GM18517 (cell line): ENCODE results near the gene DOK7.

Experiments
- ATAC-seq: cut with Tn5 transposase; IDR thresholded peaks from one replicate; pipeline ENCODE4 v1.9.1; 2021; ENCODE audit warnings: mild to moderate bottlenecking, moderate library complexity; ENCODE audit not compliant: unreplicated experiment

Gene DOK7

GRCh38 chr4:3427134-3427476 is 36.0 kb upstream of the DOK7 start:
- ATAC-seq: no peak

- ATAC-seq: no peak
These were observed 35.2 kb upstream of the DOK7 start for GRCh38 chr4:3427706-3428446.

GRCh38 chr4:3429651-3430050 is 33.5 kb upstream of the DOK7 start:
- no peak for ATAC-seq

- ATAC-seq: no peak
These were observed 32.6 kb upstream of the DOK7 start for GRCh38 chr4:3430524-3430923.

- no peak for ATAC-seq
These were observed 31.6 kb upstream of the DOK7 start for GRCh38 chr4:3431446-3431993.

GRCh38 chr4:3432381-3432790 is 30.7 kb upstream of the DOK7 start:
- no peak for ATAC-seq

- ATAC-seq: no peak
These were observed 29.8 kb upstream of the DOK7 start for GRCh38 chr4:3433138-3433869.

GRCh38 chr4:3434881-3435685 is 28.0 kb upstream of the DOK7 start:
- no peak for ATAC-seq

GRCh38 chr4:3435686-3435956 is 27.5 kb upstream of the DOK7 start:
- no peak for ATAC-seq

GRCh38 chr4:3436048-3436797 is 26.9 kb upstream of the DOK7 start:
- no peak for ATAC-seq

GRCh38 chr4:3436798-3437581 is 26.1 kb upstream of the DOK7 start:
- no peak for ATAC-seq

GRCh38 chr4:3437582-3437936 is 25.5 kb upstream of the DOK7 start:
- no peak for ATAC-seq

- ATAC-seq: no peak
These were observed 24.9 kb upstream of the DOK7 start for GRCh38 chr4:3437998-3438846.

GRCh38 chr4:3438847-3439180 is 24.3 kb upstream of the DOK7 start:
- ATAC-seq: no peak

GRCh38 chr4:3439391-3439790 is 23.7 kb upstream of the DOK7 start:
- ATAC-seq: no peak

GRCh38 chr4:3440011-3440410 is 23.1 kb upstream of the DOK7 start:
- no peak for ATAC-seq

- no peak for ATAC-seq
These were observed 22.1 kb upstream of the DOK7 start for GRCh38 chr4:3440979-3441500.

- no peak for ATAC-seq
These were observed 21.3 kb upstream of the DOK7 start, which contains the start of gene HGFAC for GRCh38 chr4:3441501-3442459. Gene HGFAC, plus strand, starts transcription at chr4:3441968. Its CDS starts 34 bp downstream, at chr4:3442002.
